Measurements from ENCODE around the gene AGBL5. TPM values are rescaled to one million over a fixed set of nuclear protein-coding genes. Genes with fewer than 3 reads are reported as not detected.

Gene AGBL5
- total RNA-seq, 1 donor, result 38.0 TPM

GRCh38 chr2:27049422-27050280 is 1.8 kb upstream of the AGBL5 start:
- peak in 2 of 3 donors; percentile 68 to 76 for DNase-seq (ENCODE audit: low read depth in 2 of 3, low spot score in 2 of 3)

GRCh38 chr2:27050281-27050995 is 1.0 kb upstream of the AGBL5 start:
- DNase-seq (ENCODE audit: low read depth in 2 of 3, low spot score in 2 of 3), result peak; percentile 90 to 97 (median 95)

GRCh38 chr2:27051902-27052645 is 606 bp downstream of the AGBL5 start:
- DNase-seq (ENCODE audit: low read depth in 2 of 3, low spot score in 2 of 3), result peak in 1 of 3 donors; percentile 13

GRCh38 chr2:27053321-27053720 is 1.9 kb downstream of the AGBL5 start:
- DNase-seq (ENCODE audit: low read depth in 2 of 3, low spot score in 2 of 3), result no peak

GRCh38 chr2:27053776-27054175 is 2.3 kb downstream of the AGBL5 start:
- DNase-seq (ENCODE audit: low read depth in 2 of 3, low spot score in 2 of 3), result no peak

- DNase-seq (ENCODE audit: low read depth in 2 of 3, low spot score in 2 of 3), result no peak
Observed at GRCh38 chr2:27054721-27055120, 3.3 kb downstream of the AGBL5 start.

- DNase-seq (ENCODE audit: low read depth in 2 of 3, low spot score in 2 of 3), result no peak
Observed at GRCh38 chr2:27057184-27057583, 5.7 kb downstream of the AGBL5 start.

GRCh38 chr2:27058210-27058609 is 6.7 kb downstream of the AGBL5 start:
- DNase-seq (ENCODE audit: low read depth in 2 of 3, low spot score in 2 of 3), result no peak

- DNase-seq (ENCODE audit: low read depth in 2 of 3, low spot score in 2 of 3), result no peak
Observed at GRCh38 chr2:27059141-27059820, 7.8 kb downstream of the AGBL5 start.

- DNase-seq (ENCODE audit: low read depth in 2 of 3, low spot score in 2 of 3), result no peak
Observed at GRCh38 chr2:27060323-27060722, 8.9 kb downstream of the AGBL5 start.

GRCh38 chr2:27065128-27065527 is 13.7 kb downstream of the AGBL5 start:
- no peak for DNase-seq (ENCODE audit: low read depth in 2 of 3, low spot score in 2 of 3)

- no peak for DNase-seq (ENCODE audit: low read depth in 2 of 3, low spot score in 2 of 3)
Observed at GRCh38 chr2:27067385-27067784, 15.9 kb downstream of the AGBL5 start.

- no peak for DNase-seq (ENCODE audit: low read depth in 2 of 3, low spot score in 2 of 3)
Observed at GRCh38 chr2:27069436-27069835, 18.0 kb downstream of the AGBL5 start.

GRCh38 chr2:27069961-27070618 is 18.6 kb downstream of the AGBL5 start:
- no peak for DNase-seq (ENCODE audit: low read depth in 2 of 3, low spot score in 2 of 3)

- DNase-seq (ENCODE audit: low read depth in 2 of 3, low spot score in 2 of 3), result no peak
Observed at GRCh38 chr2:27070653-27071276, 19.3 kb downstream of the AGBL5 start.

GRCh38 chr2:27071277-27071989 is 20.0 kb downstream of the AGBL5 start, which contains the start of gene OST4:
Gene OST4 (minus strand): TSS chr2:27071654.
- peak; percentile 74 to 93 (median 90) for DNase-seq (ENCODE audit: low read depth in 2 of 3, low spot score in 2 of 3)

GRCh38 chr2:27071990-27072830 is 20.7 kb downstream of the AGBL5 start:
- peak in 2 of 3 donors; percentile 41 to 68 for DNase-seq (ENCODE audit: low read depth in 2 of 3, low spot score in 2 of 3)

- DNase-seq (ENCODE audit: low read depth in 2 of 3, low spot score in 2 of 3), result no peak
Observed at GRCh38 chr2:27072920-27073319, 21.5 kb downstream of the AGBL5 start.
